Right atrium auricular region (tissue), 2 donors: Measurements from ENCODE around the gene HOXA1. TPM values are rescaled to one million over a fixed set of nuclear protein-coding genes. Genes with fewer than 3 reads are reported as not detected.
A peak's percentile ranks its signal among the peaks of the same experiment; 100 is the strongest.

ENCODE experiments used
- DNase-seq: peaks from one replicate; pipeline ENCODE4 v3.0.0-alpha.2; 2019; ENCODE audit warnings: low spot score
- H3K27ac ChIP-seq, 2 donors: fragments of 200-600 bp; sonication (generic); 1 replicate in 1 of 2; 2 replicates in 1 of 2; pipeline ENCODE4 v1.5.1; 2016 to 2019
- H3K27me3 ChIP-seq, 2 donors: fragments of 200-600 bp; sonication (generic); one replicate each; pipeline versions ENCODE4 v1.5.1 to v1.6.0; 2017 to 2019
- H3K36me3 ChIP-seq: fragments of 200-600 bp; sonication (generic); one replicate; pipeline ENCODE4 v1.5.1; 2016
- H3K4me1 ChIP-seq, 2 donors: fragments of 200-600 bp; sonication (generic); one replicate each; pipeline versions ENCODE4 v1.5.1 to v1.6.0; 2017 to 2019
- H3K4me3 ChIP-seq, 2 donors: fragments of 200-600 bp; sonication (generic); 1 replicate in 1 of 2; 2 replicates in 1 of 2; pipeline ENCODE4 v1.5.1; 2017 to 2019; ENCODE audit warnings: mild to moderate bottlenecking in 1 of 2, moderate library complexity in 1 of 2
- H3K9me3 ChIP-seq, 2 donors: fragments of 200-600 bp; sonication (generic); one replicate each; pipeline ENCODE4 v1.5.1; 2019
- CTCF ChIP-seq, 2 donors: fragments of 200-600 bp; sonication (generic); IDR thresholded peaks; one replicate each; pipeline ENCODE4 v1.5.1; 2019; ENCODE audit warnings: antibody characterized with exemption in 2 of 2
- total RNA-seq, 2 donors: library from RNA; depleted of rRNA; stranded (reverse); fragments of >200 nt; gene quantifications; one replicate each; pipeline ENCODE4 v1.1.0, GENCODE V29; 2016

The HOXA1 gene
- total RNA-seq, 2 donors from 2014 or later = 0.20 TPM; not detected in 1

- no peak for TF ChIP-seq CTCF (IDR thresholded peaks at IDR 0.05)
- H3K36me3 ChIP-seq = no peaks in the 10 kb centered on the region
- no peak overlapping the region for H3K27ac ChIP-seq
- H3K4me3 ChIP-seq = no peak overlapping the region
- no peak for DNase-seq
- H3K4me1 ChIP-seq = peaks cover 0 to 12% of the 10 kb centered on the region in 2 donors
- no peaks in the 10 kb centered on the region for H3K9me3 ChIP-seq
- H3K27me3 ChIP-seq = peaks cover 8 to 38% of the 10 kb centered on the region in 2 donors
Observed at GRCh38 chr7:27121684-27122076, 25.9 kb upstream of the HOXA1 start.

GRCh38 chr7:27119412-27119911, 23.7 kb upstream of the HOXA1 start:
- DNase-seq = no peak
- TF ChIP-seq CTCF (IDR thresholded peaks at IDR 0.05) = no peak
- no peak overlapping the region for H3K4me3 ChIP-seq
- no peaks in the 10 kb centered on the region for H3K36me3 ChIP-seq
- no peaks in the 10 kb centered on the region for H3K9me3 ChIP-seq
- peaks cover 0 to 23% of the 10 kb centered on the region in 2 donors for H3K4me1 ChIP-seq
- peaks cover 17 to 43% of the 10 kb centered on the region in 2 donors for H3K27me3 ChIP-seq
- H3K27ac ChIP-seq = no peak overlapping the region

GRCh38 chr7:27118580-27118979, 22.8 kb upstream of the HOXA1 start:
- H3K36me3 ChIP-seq = no peaks in the 10 kb centered on the region
- peaks cover 17 to 42% of the 10 kb centered on the region in 2 donors for H3K27me3 ChIP-seq
- H3K4me1 ChIP-seq = peaks cover 0 to 23% of the 10 kb centered on the region in 2 donors
- no peak for TF ChIP-seq CTCF (IDR thresholded peaks at IDR 0.05)
- no peak overlapping the region for H3K4me3 ChIP-seq
- H3K9me3 ChIP-seq = no peaks in the 10 kb centered on the region
- DNase-seq = peak; percentile 21
- peak overlapping the region in 1 of 2 donors; percentile 35 for H3K27ac ChIP-seq

GRCh38 chr7:27117887-27118491, 22.2 kb upstream of the HOXA1 start:
- Histone ChIP-seq H3K4me1 (peaks cover 0 to 23% of the 10 kb centered on the region in 2 donors), H3K27me3 (peaks cover 14 to 44% of the 10 kb centered on the region in 2 donors), H3K36me3 (no peaks in the 10 kb centered on the region), H3K27ac (peak overlapping the region; percentile 39 to 41), H3K9me3 (no peaks in the 10 kb centered on the region), H3K4me3 (peak overlapping the region in 1 of 2 donors; percentile 28)
- no peak for TF ChIP-seq CTCF (IDR thresholded peaks at IDR 0.05)
- DNase-seq = peak; percentile 40

GRCh38 chr7:27116962-27117886, 21.4 kb upstream of the HOXA1 start:
- TF ChIP-seq CTCF (IDR thresholded peaks at IDR 0.05) = no peak
- H3K27me3 ChIP-seq = peaks cover 14 to 38% of the 10 kb centered on the region in 2 donors

More at GRCh38 chr7:27116962-27117886, 21.4 kb upstream of the HOXA1 start:
- Histone ChIP-seq H3K4me1 (peaks cover 0 to 23% of the 10 kb centered on the region in 2 donors), H3K4me3 (peak overlapping the region in 1 of 2 donors; percentile 28), H3K27ac (peak overlapping the region; percentile 39 to 41), H3K9me3 (no peaks in the 10 kb centered on the region), H3K36me3 (no peaks in the 10 kb centered on the region)
- DNase-seq = peak; percentile 52
